Endothelial cell of umbilical vein (primary cell): ENCODE results near the gene ETF1. TPM values are rescaled to one million over a fixed set of nuclear protein-coding genes. Genes with fewer than 3 reads are reported as not detected.

ENCODE experiments used
- BruUV-seq: library from RNA; stranded (reverse); fragments of 400-500 nt; replicated peaks from 2 replicates; lab custom pipeline; 2021; lab: Mats Ljungman, UMichigan
- CTCF ChIA-PET: fragments of 300-600, 350-600 bp; sonication (Branson Sonifier 250); formaldehyde crosslinking; loops from one replicate; lab custom pipeline; 2021; ENCODE audit warnings: antibody characterized with exemption, inconsistent platforms; lab: Charles Lee
- POLR2A ChIA-PET: fragments of 300-600, 350-600 bp; sonication (Branson Sonifier 250); formaldehyde crosslinking; loops from one replicate; lab custom pipeline; 2021; ENCODE audit warnings: antibody characterized with exemption, inconsistent platforms; lab: Charles Lee
- DNase-seq: peaks from one replicate; pipeline ENCODE4 v3.0.0-alpha.2; 2011; ENCODE audit warnings: low read depth, low spot score
- FAIRE-seq: peaks from 2 replicates; lab custom pipeline; 2011; peaks lifted over from hg19 to GRCh38; lab: Jason Lieb, UNC
- H2AFZ ChIP-seq: 2 replicates; pipeline ENCODE4 v1.6.0; 2012; ENCODE audit warnings: low read depth, low read length, control low read depth, inconsistent platforms
- H3K27ac ChIP-seq: 2 replicates; pipeline ENCODE4 v1.5.1; 2011; ENCODE audit warnings: low read depth, mild to moderate bottlenecking, control low read depth, low read length, moderate library complexity; ENCODE audit not compliant: insufficient read depth
- H3K27me3 ChIP-seq, 2 experiments: 2 replicates each; pipeline versions ENCODE4 v1.6.0 to v1.6.1; 2011; ENCODE audit warnings: low read length in 2 of 2, mixed read lengths in 1 of 2; ENCODE audit not compliant: control insufficient read depth in 2 of 2, insufficient read depth in 2 of 2
- H3K36me3 ChIP-seq, 2 experiments: 2 replicates in 1 of 2; 3 replicates in 1 of 2; pipeline ENCODE4 v1.5.1; 2011; ENCODE audit warnings: low read length in 2 of 2, mild to moderate bottlenecking in 1 of 2, moderate library complexity in 1 of 2; ENCODE audit not compliant: control insufficient read depth in 2 of 2, insufficient read depth in 2 of 2; ENCODE audit errors: extremely low read depth in 1 of 2
- H3K4me1 ChIP-seq: 3 replicates; pipeline ENCODE4 v1.5.1; 2011; ENCODE audit warnings: mild to moderate bottlenecking, low read length; ENCODE audit not compliant: control insufficient read depth, insufficient read depth; ENCODE audit errors: extremely low read depth
- H3K4me2 ChIP-seq: 2 replicates; pipeline ENCODE4 v1.6.1; 2011; ENCODE audit warnings: low read length, control low read depth, mixed read lengths; ENCODE audit not compliant: insufficient read depth
- H3K4me3 ChIP-seq, 3 experiments: fragments of 200-600 bp in 1 of 3; sonication (generic), shearing (Covaris generic) in 1 of 3; replicated peaks in 1 of 3; 2 replicates each; pipeline ENCODE4 v1.5.1; 2011 to 2016; ENCODE audit warnings: control low read depth in 3 of 3, low read length in 3 of 3, mild to moderate bottlenecking in 2 of 3, inconsistent platforms in 1 of 3, low read depth in 1 of 3, moderate library complexity in 1 of 3; ENCODE audit not compliant: insufficient read depth in 1 of 3
- H3K79me2 ChIP-seq: 2 replicates; pipeline ENCODE4 v1.6.0; 2012; ENCODE audit warnings: low read length, inconsistent platforms; ENCODE audit not compliant: control insufficient read depth, insufficient read depth
- H3K9ac ChIP-seq: replicated peaks from 2 replicates; pipeline ENCODE3; 2011; ENCODE audit warnings: low read length, control low read depth; ENCODE audit not compliant: insufficient read depth; ENCODE audit errors: extremely low read depth
- H3K9me1 ChIP-seq: replicated peaks from 3 replicates; pipeline ENCODE4 v1.6.0; 2011; ENCODE audit warnings: mild to moderate bottlenecking, low read length; ENCODE audit not compliant: control insufficient read depth, insufficient read depth; ENCODE audit errors: extremely low read depth
- H3K9me3 ChIP-seq: replicated peaks from 2 replicates; pipeline ENCODE4 v1.5.1; 2012; ENCODE audit warnings: low read length, inconsistent platforms; ENCODE audit not compliant: control insufficient read depth, insufficient read depth
- H4K20me1 ChIP-seq: replicated peaks from 2 replicates; pipeline ENCODE3; 2011; ENCODE audit warnings: mild to moderate bottlenecking, low read length; ENCODE audit not compliant: control insufficient read depth, insufficient read depth; ENCODE audit errors: extremely low read depth
- EZH2 ChIP-seq: IDR thresholded peaks from 2 replicates; pipeline ENCODE4 v1.6.1; 2012; ENCODE audit warnings: borderline replicate concordance, low read depth, mild to moderate bottlenecking, moderate library complexity, low read length, inconsistent platforms; ENCODE audit not compliant: severe bottlenecking
- FOS ChIP-seq: IDR thresholded peaks from 2 replicates; pipeline ENCODE4 v1.6.1; 2011; ENCODE audit warnings: mild to moderate bottlenecking, low read length, moderate library complexity, borderline replicate concordance; ENCODE audit not compliant: insufficient read depth
- GATA2 ChIP-seq: IDR thresholded peaks from 2 replicates; pipeline ENCODE4 v1.7.0; 2011; ENCODE audit warnings: low read depth, mild to moderate bottlenecking, moderate library complexity, mixed read lengths, low read length; ENCODE audit not compliant: insufficient read length, insufficient read depth
- JUN ChIP-seq: IDR thresholded peaks from 2 replicates; pipeline ENCODE4 v1.6.1; 2011; ENCODE audit warnings: borderline replicate concordance, low read depth; ENCODE audit not compliant: insufficient read length, insufficient read depth
- MYC ChIP-seq: IDR thresholded peaks from one replicate; pipeline ENCODE4 v1.6.1; 2011; ENCODE audit warnings: mild to moderate bottlenecking, low read depth, low read length
- POLR2A ChIP-seq: IDR thresholded peaks from 2 replicates; pipeline ENCODE4 v1.6.1; 2012; ENCODE audit warnings: low read depth, mild to moderate bottlenecking, control low read depth, low read length
- POLR2AphosphoS5 ChIP-seq: IDR thresholded peaks from 2 replicates; pipeline ENCODE4 v1.6.1; 2012; ENCODE audit warnings: low read depth, mild to moderate bottlenecking, control low read depth, low read length, moderate library complexity; ENCODE audit not compliant: insufficient read depth
- dilution Hi-C: fragments of 300-500 bp; cut with MboI; formaldehyde crosslinking; loops from one replicate; pipeline ENCODE4 v1.15.0; 2019; ENCODE audit warnings: low sequenced_read_pairs; ENCODE audit not compliant: extremely low pct_ligation_motif_present
- intact Hi-C: fragments of 100-400 bp; cut with micrococcal nuclease; formaldehyde crosslinking; loops from one replicate; pipeline ENCODE4 v1.10.0; 2022
- polyA plus RNA-seq, 4 experiments: library from polyadenylated mRNA; depleted of rRNA in 3 of 4; stranded (reverse) in 3 of 4; unstranded in 1 of 4; fragments of >200 nt; gene quantifications; 2 replicates each; pipeline versions ENCODE4 v1.2.1 to v1.2.3, GENCODE V29; 2011 to 2012; ENCODE audit warnings: missing spikeins in 1 of 4
- total RNA-seq: library from RNA; stranded (reverse); gene quantifications from 2 replicates; pipeline ENCODE4 v1.2.3, GENCODE V29; 2021
- TF ChIP-seq, protein P1 (sequence below), 2 donors: IDR thresholded peaks; 1 replicate in 1 of 2; 2 replicates in 1 of 2; pipeline ENCODE4 v1.5.1; 2011; ENCODE audit warnings: low read length in 2 of 2, mild to moderate bottlenecking in 2 of 2, moderate library complexity in 2 of 2, control low read depth in 1 of 2, inconsistent platforms in 1 of 2, low read depth in 1 of 2; ENCODE audit not compliant: insufficient read depth in 1 of 2; ENCODE audit errors: extremely low read depth in 1 of 2
- TF ChIP-seq, protein P2 (sequence below): IDR thresholded peaks from 2 replicates; pipeline ENCODE4 v1.6.1; 2011; ENCODE audit not compliant: insufficient read depth, insufficient read length

The ETF1 gene
- total and polyA plus RNA-seq, 2 donors (not counting 3 experiments of a cell fraction or from before 2014, with no cell fraction given) = 32.9 to 114 TPM

DNA sequence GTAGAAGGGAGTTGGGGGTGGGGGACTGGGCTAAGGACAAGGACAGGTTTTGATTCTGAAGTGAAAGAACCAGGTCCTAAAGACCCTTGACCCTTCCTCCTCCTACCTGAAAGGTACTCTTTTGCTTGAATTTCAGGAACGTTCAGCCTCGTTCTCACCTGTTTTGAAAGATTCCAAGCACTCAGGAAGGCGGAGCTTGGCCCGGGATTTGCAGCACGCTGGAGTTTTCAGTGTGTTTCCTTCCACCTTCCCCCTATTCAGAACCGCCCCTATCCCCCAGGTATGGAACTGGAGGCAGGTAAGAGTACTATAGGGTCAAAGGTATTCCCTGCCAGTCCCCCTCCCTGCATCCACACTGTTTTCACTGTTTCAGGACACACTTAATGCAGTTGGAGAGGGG, 70.7 kb downstream of the ETF1 start:
- POLR2A ChIA-PET = interaction anchor here (0.7 kb wide), 1 partner anchor 497 kb away, joined by 3 read pairs; no protein-coding TSS in a partner anchor

More for the DNA sequence above, 70.7 kb downstream of the ETF1 start:
- no TSS peak for BruUV-seq
- no peaks in the 10 kb centered on the region for H3K27me3 ChIP-seq
- H3K9ac ChIP-seq = no peak overlapping the region
- intact Hi-C loops = no loop called here
- no peak for TF ChIP-seq FOS
- no peak for TF ChIP-seq POLR2AphosphoS5
- no peak for TF ChIP-seq JUN
- no peak for TF ChIP-seq EZH2
- TF ChIP-seq POLR2A = no peak
- TF ChIP-seq, protein P1, sequence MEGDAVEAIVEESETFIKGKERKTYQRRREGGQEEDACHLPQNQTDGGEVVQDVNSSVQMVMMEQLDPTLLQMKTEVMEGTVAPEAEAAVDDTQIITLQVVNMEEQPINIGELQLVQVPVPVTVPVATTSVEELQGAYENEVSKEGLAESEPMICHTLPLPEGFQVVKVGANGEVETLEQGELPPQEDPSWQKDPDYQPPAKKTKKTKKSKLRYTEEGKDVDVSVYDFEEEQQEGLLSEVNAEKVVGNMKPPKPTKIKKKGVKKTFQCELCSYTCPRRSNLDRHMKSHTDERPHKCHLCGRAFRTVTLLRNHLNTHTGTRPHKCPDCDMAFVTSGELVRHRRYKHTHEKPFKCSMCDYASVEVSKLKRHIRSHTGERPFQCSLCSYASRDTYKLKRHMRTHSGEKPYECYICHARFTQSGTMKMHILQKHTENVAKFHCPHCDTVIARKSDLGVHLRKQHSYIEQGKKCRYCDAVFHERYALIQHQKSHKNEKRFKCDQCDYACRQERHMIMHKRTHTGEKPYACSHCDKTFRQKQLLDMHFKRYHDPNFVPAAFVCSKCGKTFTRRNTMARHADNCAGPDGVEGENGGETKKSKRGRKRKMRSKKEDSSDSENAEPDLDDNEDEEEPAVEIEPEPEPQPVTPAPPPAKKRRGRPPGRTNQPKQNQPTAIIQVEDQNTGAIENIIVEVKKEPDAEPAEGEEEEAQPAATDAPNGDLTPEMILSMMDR (IDR thresholded peaks at IDR 0.05; ENCODE audit: extremely low read depth in 1 of 2, insufficient read depth in 1 of 2, low read depth in 1 of 2, low read length in 2 of 2) = no peak
- TF ChIP-seq MYC = no peak
- no peak for TF ChIP-seq GATA2
- TF ChIP-seq, protein P2, sequence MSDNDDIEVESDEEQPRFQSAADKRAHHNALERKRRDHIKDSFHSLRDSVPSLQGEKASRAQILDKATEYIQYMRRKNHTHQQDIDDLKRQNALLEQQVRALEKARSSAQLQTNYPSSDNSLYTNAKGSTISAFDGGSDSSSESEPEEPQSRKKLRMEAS = no peak
- dilution Hi-C loops = no loop called here
- H3K36me3 ChIP-seq = peaks cover 0 to 3% of the 10 kb centered on the region in 2 experiments
- H3K4me3 ChIP-seq = no peak overlapping the region
- H3K27ac ChIP-seq = no peak overlapping the region
- H3K9me1 ChIP-seq = no peaks in the 10 kb centered on the region
- H2AFZ ChIP-seq = no peak overlapping the region
- no peaks in the 10 kb centered on the region for H3K9me3 ChIP-seq
- no peak for FAIRE-seq
- no peaks in the 10 kb centered on the region for H4K20me1 ChIP-seq
- CTCF ChIA-PET = interaction anchor here (1.1 to 1.5 kb wide), 2 partner anchors 21 to 23 kb away, joined by 3 to 4 read pairs; no protein-coding TSS in a partner anchor
- no peaks in the 10 kb centered on the region for H3K4me1 ChIP-seq
- no peak overlapping the region for H3K4me2 ChIP-seq
- no peaks in the 10 kb centered on the region for H3K79me2 ChIP-seq
- DNase-seq = no peak
